Spleen (tissue), 11 donors: ENCODE results near the gene PVALB. TPM values are rescaled to one million over a fixed set of nuclear protein-coding genes. Genes with fewer than 3 reads are reported as not detected.

Experiments used
- DNase-seq: peaks from one replicate; pipeline ENCODE4 v3.0.0-alpha.2; 2020
- H3K27ac ChIP-seq, 8 donors: fragments of 200-600 bp; sonication (generic) in 7 of 8; 1 replicate in 4 of 8; 2 replicates in 4 of 8; pipeline versions ENCODE4 v1.5.0 to v1.8.0; 2016 to 2021; ENCODE audit warnings: inconsistent platforms in 4 of 8, mild to moderate bottlenecking in 4 of 8, moderate library complexity in 1 of 8
- H3K27me3 ChIP-seq, 7 donors: fragments of 200-600 bp; sonication (generic) in 6 of 7; replicated peaks in 1 of 7; 1 replicate in 4 of 7; 2 replicates in 3 of 7; pipeline versions ENCODE4 v1.5.0 to v1.8.0; 2016 to 2021; ENCODE audit warnings: inconsistent platforms in 3 of 7, mild to moderate bottlenecking in 1 of 7
- H3K36me3 ChIP-seq, 6 donors: fragments of 200-600 bp; sonication (generic) in 5 of 6; 1 replicate in 4 of 6; 2 replicates in 2 of 6; pipeline versions ENCODE4 v1.5.0 to v1.8.0; 2016 to 2021; ENCODE audit warnings: inconsistent platforms in 2 of 6
- H3K4me1 ChIP-seq, 6 donors: fragments of 200-600 bp; sonication (generic) in 5 of 6; 1 replicate in 3 of 6; 2 replicates in 3 of 6; pipeline versions ENCODE4 v1.5.0 to v1.8.0; 2016 to 2021; ENCODE audit warnings: inconsistent platforms in 3 of 6
- H3K4me3 ChIP-seq, 8 donors: fragments of 200-600 bp; sonication (generic) in 7 of 8; 1 replicate in 4 of 8; 2 replicates in 4 of 8; pipeline versions ENCODE4 v1.5.0 to v1.8.0; 2016 to 2021; ENCODE audit warnings: inconsistent platforms in 4 of 8, mild to moderate bottlenecking in 4 of 8, moderate library complexity in 2 of 8
- H3K9me3 ChIP-seq, 8 donors: fragments of 200-600 bp; sonication (generic) in 7 of 8; 1 replicate in 4 of 8; 2 replicates in 4 of 8; pipeline versions ENCODE4 v1.5.0 to v1.8.0; 2016 to 2021; ENCODE audit warnings: inconsistent platforms in 4 of 8
- POLR2A ChIP-seq, 3 donors: fragments of 450-650 bp; IDR thresholded peaks; one replicate each; pipeline ENCODE4 v1.5.1; 2017; ENCODE audit warnings: antibody characterized with exemption in 3 of 3, mild to moderate bottlenecking in 1 of 3
- POLR2AphosphoS5 ChIP-seq, 3 donors: sonication (generic); formaldehyde crosslinking; IDR thresholded peaks; one replicate each; pipeline ENCODE4 v1.5.1; 2017; ENCODE audit warnings: antibody characterized with exemption in 3 of 3
- WGBS, 5 donors: extraction: QIAGEN DNeasy Blood & Tissue Kit in 3 of 5; methylation state at CpG; one replicate each; pipeline versions ENCODE4 v1.1.5 to v1.1.7; 2013 to 2018; 5-methylcytosine and 5-hydroxymethylcytosine counted together
- intact Hi-C: fragments of 100-400 bp; cut with DNase I; formaldehyde crosslinking; loops from one replicate; pipeline ENCODE4 v1.15.0; 2023; ENCODE audit warnings: low total_unique reads
- polyA plus RNA-seq, 3 donors: library from polyadenylated mRNA; stranded (reverse); fragments of 200-250 nt; gene quantifications; one replicate each; pipeline ENCODE4 v1.2.1, GENCODE V29; 2013
- total RNA-seq, 7 donors: library from RNA; depleted of rRNA in 3 of 7; stranded (reverse); fragments of >200 nt in 3 of 7; fragmentation: NEBNext Ultra II Directional in 4 of 7; extraction: Animal tissue kit (Norgen Biotek cat#: 25700) in 4 of 7; gene quantifications; one replicate each; pipeline versions ENCODE4 v1.1.0 to v1.2.1, GENCODE V29; 2016 to 2021
- TF ChIP-seq, protein P1 (sequence below), 11 experiments: fragments of 200-600 bp in 7 of 11; fragments of 450-650 bp in 4 of 11; sonication (generic) in 4 of 11; IDR thresholded peaks in 8 of 11; conservative IDR thresholded peaks in 3 of 11; 1 replicate in 7 of 11; 2 replicates in 4 of 11; pipeline versions ENCODE4 v1.4.0 to v1.8.0; 2016 to 2021; ENCODE audit warnings: antibody characterized with exemption in 11 of 11, inconsistent platforms in 4 of 11, mild to moderate bottlenecking in 1 of 11
- donor health status: healthy with polysubstance abuse.
- donor health status: DM: no; HTN: no; CAD: no; lungs with moderate emphysema.
- donor health status: DM: no; HTN: no; CAD: no.
- donor health status: Bipolar disorder and iron deficiency.
- donor health status: healthy.
- donor health status: DM: no; HTN: no; CAD: no.
- donor health status: DM: yes; HTN: yes; CAD: no.

The PVALB gene
- total and polyA plus RNA-seq, 10 donors: 0.52 to 3.2 (median 1.00) TPM; not detected in 2

DNA sequence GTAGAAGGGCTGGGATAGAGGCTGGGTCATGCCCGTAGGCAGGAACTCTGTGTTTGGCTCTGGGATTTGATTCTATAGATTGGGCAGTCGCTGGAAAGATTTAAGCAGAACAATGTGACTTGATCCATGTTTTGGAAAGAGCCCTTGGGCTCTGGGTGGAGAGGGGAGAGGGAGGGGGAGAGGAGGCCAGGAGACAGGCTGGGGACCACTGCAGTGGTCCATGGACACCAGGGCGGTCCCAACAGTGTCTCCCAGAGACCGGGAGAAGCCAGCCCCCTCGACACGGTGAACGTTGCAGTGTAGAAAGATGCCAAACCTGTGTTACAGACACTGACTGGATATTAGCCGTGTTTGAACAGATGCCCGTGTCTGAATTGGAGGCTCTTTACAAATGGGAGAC is 19.5 kb downstream of the PVALB start:
- H3K4me1 ChIP-seq: no peaks in the 10 kb centered on the region
- no peak for TF ChIP-seq POLR2AphosphoS5 (IDR thresholded peaks at IDR 0.05)
- H3K9me3 ChIP-seq: no peaks in the 10 kb centered on the region
- no peak overlapping the region for H3K4me3 ChIP-seq
- WGBS, 5 donors: 80 to 84% (median 83%) methylated on average over 9 of the region's 9 CpGs
- no peaks in the 10 kb centered on the region for H3K36me3 ChIP-seq
- intact Hi-C loops: no loop called here
- no peak for DNase-seq
- peaks cover 0 to 14% (median 0%) of the 10 kb centered on the region in 7 donors for H3K27me3 ChIP-seq
- no peak overlapping the region for H3K27ac ChIP-seq

DNA sequence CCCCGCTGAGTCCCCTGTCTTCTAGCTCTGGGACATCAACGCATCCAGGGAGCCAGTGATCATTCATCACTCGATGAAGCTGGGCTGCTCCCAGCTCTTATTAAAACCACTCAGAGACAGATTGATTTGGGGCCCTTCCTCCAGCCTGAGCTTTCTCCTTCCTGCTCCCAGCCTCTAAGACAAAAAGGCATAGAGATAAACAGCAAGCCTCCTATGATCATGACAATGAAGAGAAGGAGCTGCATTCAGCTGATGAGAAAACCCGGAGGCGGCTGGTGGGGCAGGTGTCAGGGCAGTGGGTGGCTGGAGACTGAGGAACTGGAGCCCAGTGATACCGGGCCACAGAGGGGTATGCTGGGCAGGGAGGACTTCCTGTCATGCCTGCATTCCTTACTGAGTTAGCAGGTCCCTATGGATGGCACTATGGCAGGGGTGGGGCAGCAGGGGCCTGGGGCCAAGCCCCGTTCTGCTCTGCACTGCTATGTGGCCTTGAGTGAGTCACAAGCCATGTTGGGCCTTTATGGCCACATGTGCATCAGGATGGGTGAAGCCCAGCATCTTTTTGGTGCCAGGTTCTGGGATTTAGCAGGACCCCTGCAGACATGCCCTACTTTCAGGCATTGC is 20.2 kb downstream of the PVALB start:
- DNase-seq: no peak
- Histone ChIP-seq H3K4me1 (no peaks in the 10 kb centered on the region), H3K9me3 (no peaks in the 10 kb centered on the region), H3K27ac (no peak overlapping the region), H3K36me3 (no peaks in the 10 kb centered on the region), H3K27me3 (peaks cover 0 to 20% (median 0%) of the 10 kb centered on the region in 7 donors), H3K4me3 (no peak overlapping the region)
- no peak for TF ChIP-seq POLR2A (IDR thresholded peaks at IDR 0.05)
- no peak for TF ChIP-seq POLR2AphosphoS5 (IDR thresholded peaks at IDR 0.05)
- intact Hi-C loops: no loop called here
- 64 to 78% (median 72%) methylated on average over 6 to 7 of the region's 7 CpGs for WGBS, 5 donors

DNA sequence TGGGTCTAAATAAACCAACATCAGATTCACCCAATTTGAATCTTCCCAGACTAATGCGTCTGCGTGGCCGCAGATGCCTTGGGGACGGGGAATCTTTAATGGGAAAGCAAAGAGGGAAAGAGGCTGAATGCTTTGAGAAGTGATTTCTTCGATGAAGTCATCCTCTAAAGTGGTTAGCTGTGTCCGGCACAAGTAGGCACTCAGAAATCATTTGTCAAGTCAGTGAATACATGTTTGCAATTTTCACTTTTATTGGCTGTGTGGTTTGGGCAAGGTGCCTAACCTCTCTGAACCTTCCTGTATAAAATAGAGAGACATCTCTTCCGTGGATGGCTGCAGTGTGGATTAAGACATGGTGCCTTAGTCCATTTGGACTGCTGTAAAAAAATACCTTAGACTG is 21.2 kb downstream of the PVALB start:
- Histone ChIP-seq H3K27me3 (peaks cover 0 to 25% (median 0%) of the 10 kb centered on the region in 7 donors), H3K27ac (no peak overlapping the region), H3K4me1 (no peaks in the 10 kb centered on the region), H3K9me3 (no peaks in the 10 kb centered on the region), H3K4me3 (no peak overlapping the region), H3K36me3 (no peaks in the 10 kb centered on the region)
- 66 to 90% (median 86%) methylated on average over 7 of the region's 7 CpGs for WGBS, 5 donors
- no peak for TF ChIP-seq POLR2AphosphoS5 (IDR thresholded peaks at IDR 0.05)
- TF ChIP-seq, protein P1, sequence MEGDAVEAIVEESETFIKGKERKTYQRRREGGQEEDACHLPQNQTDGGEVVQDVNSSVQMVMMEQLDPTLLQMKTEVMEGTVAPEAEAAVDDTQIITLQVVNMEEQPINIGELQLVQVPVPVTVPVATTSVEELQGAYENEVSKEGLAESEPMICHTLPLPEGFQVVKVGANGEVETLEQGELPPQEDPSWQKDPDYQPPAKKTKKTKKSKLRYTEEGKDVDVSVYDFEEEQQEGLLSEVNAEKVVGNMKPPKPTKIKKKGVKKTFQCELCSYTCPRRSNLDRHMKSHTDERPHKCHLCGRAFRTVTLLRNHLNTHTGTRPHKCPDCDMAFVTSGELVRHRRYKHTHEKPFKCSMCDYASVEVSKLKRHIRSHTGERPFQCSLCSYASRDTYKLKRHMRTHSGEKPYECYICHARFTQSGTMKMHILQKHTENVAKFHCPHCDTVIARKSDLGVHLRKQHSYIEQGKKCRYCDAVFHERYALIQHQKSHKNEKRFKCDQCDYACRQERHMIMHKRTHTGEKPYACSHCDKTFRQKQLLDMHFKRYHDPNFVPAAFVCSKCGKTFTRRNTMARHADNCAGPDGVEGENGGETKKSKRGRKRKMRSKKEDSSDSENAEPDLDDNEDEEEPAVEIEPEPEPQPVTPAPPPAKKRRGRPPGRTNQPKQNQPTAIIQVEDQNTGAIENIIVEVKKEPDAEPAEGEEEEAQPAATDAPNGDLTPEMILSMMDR (IDR thresholded peaks at IDR 0.05 in 8 of 11, conservative IDR thresholded peaks at IDR 0.05 in 3 of 11): no peak
- TF ChIP-seq POLR2A (IDR thresholded peaks at IDR 0.05): no peak
- no peak for DNase-seq
- intact Hi-C loops: no loop called here

DNA sequence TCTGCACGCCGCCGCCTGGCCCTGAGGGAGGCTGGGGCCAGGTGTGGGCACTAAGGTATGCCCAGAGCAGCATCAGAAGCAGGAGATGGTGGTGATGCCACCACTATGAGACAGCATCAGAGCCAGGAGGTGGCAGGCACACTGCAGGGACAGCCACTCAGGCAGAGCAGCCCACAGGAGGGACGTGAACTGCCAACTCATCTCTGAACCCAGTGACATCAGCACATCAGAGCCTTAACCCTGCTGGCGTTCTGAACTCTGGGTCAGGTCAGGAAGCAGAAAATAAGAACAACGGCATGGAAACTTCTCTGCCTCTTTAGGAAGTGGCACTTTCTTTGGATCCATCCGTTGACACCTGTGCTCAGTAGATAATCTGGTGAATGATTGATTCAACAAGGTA is 26.2 kb downstream of the PVALB start:
- Histone ChIP-seq H3K9me3 (no peaks in the 10 kb centered on the region), H3K27me3 (peaks cover 0 to 43% (median 0%) of the 10 kb centered on the region in 7 donors), H3K27ac (no peak overlapping the region), H3K4me3 (no peak overlapping the region), H3K4me1 (no peaks in the 10 kb centered on the region), H3K36me3 (no peaks in the 10 kb centered on the region)
- intact Hi-C loops: no loop called here
- TF ChIP-seq, protein P1 (IDR thresholded peaks at IDR 0.05 in 8 of 11, conservative IDR thresholded peaks at IDR 0.05 in 3 of 11): no peak
- TF ChIP-seq POLR2AphosphoS5 (IDR thresholded peaks at IDR 0.05) (no peak), POLR2A (IDR thresholded peaks at IDR 0.05) (no peak)
- no peak for DNase-seq
- 37 to 48% (median 43%) methylated on average over 7 of the region's 7 CpGs for WGBS, 5 donors

DNA sequence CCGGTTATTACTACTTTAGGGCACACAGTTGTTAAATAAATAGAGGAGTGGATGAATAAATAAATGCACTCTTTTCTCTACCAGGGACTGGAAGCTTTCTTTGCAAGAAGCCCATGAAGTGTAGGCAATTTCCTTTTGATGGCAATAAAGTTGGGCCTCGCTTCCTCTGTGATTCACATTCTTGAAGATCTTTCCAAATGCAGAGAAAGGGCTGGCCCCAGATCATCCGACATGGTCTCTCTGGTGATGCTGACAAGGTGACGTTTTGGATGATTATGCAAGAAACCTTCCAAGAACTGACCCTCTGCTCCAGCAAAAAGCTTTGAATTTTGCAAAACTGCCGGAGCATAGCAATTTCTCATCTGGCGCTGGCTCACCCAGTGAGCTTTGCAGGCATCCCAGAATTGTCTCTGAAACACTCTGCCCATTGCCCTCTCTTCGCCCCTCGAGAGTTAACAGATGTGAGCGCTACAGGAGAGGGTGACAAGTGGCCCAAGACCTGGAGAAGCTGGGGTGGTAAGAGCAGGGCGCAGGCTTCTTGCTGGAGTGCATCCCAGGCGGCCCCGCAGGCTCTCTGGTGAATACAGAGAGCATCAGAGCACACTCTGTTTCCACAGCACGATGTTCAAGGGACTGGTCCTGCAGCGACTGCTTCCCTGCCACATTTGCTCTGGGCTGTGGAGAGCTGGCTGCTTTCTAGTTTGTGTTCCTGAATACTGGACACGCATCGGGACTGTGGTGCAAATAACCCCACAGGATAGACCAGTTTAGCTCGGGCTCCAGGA is 29.4 kb downstream of the PVALB start:
- Histone ChIP-seq H3K4me1 (peaks cover 0 to 2% (median under 1%) of the 10 kb centered on the region in 6 donors), H3K27ac (no peak overlapping the region), H3K36me3 (no peaks in the 10 kb centered on the region), H3K9me3 (no peaks in the 10 kb centered on the region), H3K27me3 (peaks cover 0 to 43% (median 0%) of the 10 kb centered on the region in 7 donors), H3K4me3 (no peak overlapping the region)
- DNase-seq: no peak
- 77 to 88% (median 84%) methylated on average over 17 of the region's 17 CpGs for WGBS, 5 donors
- intact Hi-C loops: no loop called here
- TF ChIP-seq POLR2A (IDR thresholded peaks at IDR 0.05) (no peak), POLR2AphosphoS5 (IDR thresholded peaks at IDR 0.05) (no peak)
- TF ChIP-seq, protein P1 (IDR thresholded peaks at IDR 0.05 in 8 of 11, conservative IDR thresholded peaks at IDR 0.05 in 3 of 11): no peak
